A673 (cell line): Measurements from ENCODE around the gene EZR. TPM values are rescaled to one million over a fixed set of nuclear protein-coding genes. Genes with fewer than 3 reads are reported as not detected.

Source experiments
- BruUV-seq: library from RNA; stranded (reverse); fragments of 400-500 nt; replicated peaks from 2 replicates; lab custom pipeline; 2021; lab: Mats Ljungman, UMichigan
- CTCF ChIA-PET: fragments of 300-600 bp; sonication (Branson Sonifier 250); formaldehyde crosslinking; loops from one replicate; lab custom pipeline; 2022; ENCODE audit warnings: antibody characterized with exemption; lab: Charles Lee
- POLR2A ChIA-PET: fragments of 300-600 bp; sonication (Branson Sonifier 250); formaldehyde crosslinking; loops from one replicate; lab custom pipeline; 2022; ENCODE audit warnings: antibody characterized with exemption; ENCODE audit not compliant: low non-redundant PET; lab: Charles Lee
- DNase-seq: peaks from one replicate; pipeline ENCODE4 v3.0.0-alpha.2; 2015; ENCODE audit warnings: low spot score
- H3K27ac ChIP-seq: fragments of 200-600 bp; sonication (generic); 2 replicates; pipeline ENCODE4 v1.5.1; 2016; ENCODE audit warnings: mixed run types, low read depth, mild to moderate bottlenecking, mixed read lengths, antibody characterized with exemption, low read length; ENCODE audit not compliant: poor library complexity, severe bottlenecking
- H3K27me3 ChIP-seq: fragments of 200-600 bp; sonication (generic); replicated peaks from 2 replicates; pipeline ENCODE4 v1.6.1; 2017; ENCODE audit warnings: mixed run types, low read depth, mild to moderate bottlenecking, mixed read lengths, antibody characterized with exemption, low read length; ENCODE audit not compliant: insufficient read depth, poor library complexity
- H3K36me3 ChIP-seq: fragments of 200-600 bp; sonication (generic); 2 replicates; pipeline ENCODE4 v1.6.1; 2016; ENCODE audit warnings: mixed run types, mild to moderate bottlenecking, mixed read lengths, antibody characterized with exemption, low read length; ENCODE audit not compliant: insufficient read depth, poor library complexity, severe bottlenecking
- H3K4me1 ChIP-seq: fragments of 200-600 bp; sonication (generic); 2 replicates; pipeline ENCODE4 v1.6.1; 2017; ENCODE audit warnings: mixed run types, mild to moderate bottlenecking, mixed read lengths, antibody characterized with exemption, low read length; ENCODE audit not compliant: insufficient read depth, poor library complexity, severe bottlenecking
- H3K4me3 ChIP-seq: fragments of 200-600 bp; sonication (generic); 2 replicates; pipeline ENCODE4 v1.5.1; 2016; ENCODE audit warnings: low read depth, mixed run types, mild to moderate bottlenecking, mixed read lengths, low read length; ENCODE audit not compliant: poor library complexity, severe bottlenecking
- H3K9me3 ChIP-seq: fragments of 200-600 bp; sonication (generic); 2 replicates; pipeline ENCODE4 v1.6.1; 2016; ENCODE audit warnings: mixed run types, low read depth, mild to moderate bottlenecking, mixed read lengths, antibody characterized with exemption, low read length; ENCODE audit not compliant: poor library complexity, severe bottlenecking
- CTCF ChIP-seq: fragments of 300-800, 200-600 bp; sonication (generic); conservative IDR thresholded peaks from 2 replicates; pipeline ENCODE4 v1.5.1; 2017; ENCODE audit warnings: low read depth, mild to moderate bottlenecking, antibody characterized with exemption, low read length, moderate library complexity, mixed read lengths
- EZH2 ChIP-seq: fragments of 200-600 bp; sonication (generic); IDR thresholded peaks from 2 replicates; pipeline ENCODE4 v1.6.1; 2017; ENCODE audit warnings: borderline replicate concordance, low read depth, mild to moderate bottlenecking, mixed read lengths, antibody characterized with exemption, low read length; ENCODE audit not compliant: poor library complexity, severe bottlenecking
- intact Hi-C: fragments of 100-400 bp; cut with micrococcal nuclease; formaldehyde crosslinking; loops from one replicate; pipeline ENCODE4 v1.10.0; 2022; ENCODE audit not compliant: unreplicated experiment
- total RNA-seq: library from RNA; stranded (reverse); gene quantifications from 2 replicates; pipeline ENCODE4 v1.2.3, GENCODE V29; 2021

EZR gene
- total RNA-seq, 1 experiment from 2014 or later = 144 TPM

DNA sequence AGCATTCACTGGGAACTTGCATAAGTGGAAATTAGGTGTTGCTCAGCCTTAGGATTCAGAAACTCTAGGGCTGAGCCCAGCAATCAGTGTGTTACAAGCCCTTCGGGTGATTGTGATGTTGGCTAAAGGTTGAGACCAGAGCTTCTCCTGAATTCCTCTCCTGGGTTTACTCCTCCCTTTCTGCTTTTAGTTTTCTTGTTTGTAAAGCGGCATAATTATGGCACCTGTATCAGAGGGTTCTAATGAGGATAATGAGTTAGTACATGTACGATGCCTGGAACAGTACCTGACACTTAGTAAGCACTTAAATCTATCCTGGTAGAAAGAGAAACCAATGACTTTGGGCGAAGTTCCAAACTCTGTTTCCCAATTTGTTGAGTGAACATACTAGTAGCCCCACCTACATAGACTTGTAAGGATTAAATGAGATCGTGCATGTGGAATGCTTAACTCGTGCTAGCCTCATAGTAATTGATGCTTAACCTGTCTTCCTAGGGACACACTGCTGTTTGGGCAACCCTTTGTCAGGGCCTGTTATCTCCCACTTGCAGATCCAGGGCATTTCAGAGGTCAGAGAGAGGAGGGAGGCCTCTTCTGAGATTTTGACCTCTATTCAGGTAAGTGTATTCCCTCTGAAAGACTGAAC is 932 bp upstream of the EZR start:
- TF ChIP-seq CTCF = no peak
- TF ChIP-seq EZH2 = no peak
- ChIA-PET POLR2A (no interaction called here), CTCF (no interaction called here)
- Histone ChIP-seq H3K4me1 (peaks cover 20% of the 10 kb centered on the region), H3K36me3 (peaks cover 12% of the 10 kb centered on the region), H3K4me3 (no peak overlapping the region), H3K27ac (peak overlapping the region; percentile 84), H3K9me3 (no peaks in the 10 kb centered on the region), H3K27me3 (no peaks in the 10 kb centered on the region)
- DNase-seq = no peak
- intact Hi-C loops = loop anchor here (2.0 kb wide), 1 partner anchor 49 kb away; no protein-coding TSS in a partner anchor
- BruUV-seq = no TSS peak

- TF ChIP-seq CTCF = no peak
- TF ChIP-seq EZH2 = no peak
- intact Hi-C loops = loop anchor here (2.0 kb wide), 1 partner anchor 50 kb away; no protein-coding TSS in a partner anchor
- Histone ChIP-seq H3K9me3 (no peaks in the 10 kb centered on the region), H3K4me1 (peaks cover 34% of the 10 kb centered on the region), H3K27ac (peak overlapping the region; percentile 86), H3K27me3 (no peaks in the 10 kb centered on the region), H3K4me3 (peak overlapping the region; percentile 89), H3K36me3 (peaks cover 12% of the 10 kb centered on the region)
- ChIA-PET POLR2A (interaction anchor here (0.6 kb wide), 1 partner anchor 99 kb away, joined by 4 read pairs; no protein-coding TSS in a partner anchor), CTCF (no interaction called here)
- DNase-seq = peak; percentile 84
- no TSS peak for BruUV-seq
These were observed 471 bp downstream of the EZR start for GRCh38 chr6:158818581-158819212.

DNA sequence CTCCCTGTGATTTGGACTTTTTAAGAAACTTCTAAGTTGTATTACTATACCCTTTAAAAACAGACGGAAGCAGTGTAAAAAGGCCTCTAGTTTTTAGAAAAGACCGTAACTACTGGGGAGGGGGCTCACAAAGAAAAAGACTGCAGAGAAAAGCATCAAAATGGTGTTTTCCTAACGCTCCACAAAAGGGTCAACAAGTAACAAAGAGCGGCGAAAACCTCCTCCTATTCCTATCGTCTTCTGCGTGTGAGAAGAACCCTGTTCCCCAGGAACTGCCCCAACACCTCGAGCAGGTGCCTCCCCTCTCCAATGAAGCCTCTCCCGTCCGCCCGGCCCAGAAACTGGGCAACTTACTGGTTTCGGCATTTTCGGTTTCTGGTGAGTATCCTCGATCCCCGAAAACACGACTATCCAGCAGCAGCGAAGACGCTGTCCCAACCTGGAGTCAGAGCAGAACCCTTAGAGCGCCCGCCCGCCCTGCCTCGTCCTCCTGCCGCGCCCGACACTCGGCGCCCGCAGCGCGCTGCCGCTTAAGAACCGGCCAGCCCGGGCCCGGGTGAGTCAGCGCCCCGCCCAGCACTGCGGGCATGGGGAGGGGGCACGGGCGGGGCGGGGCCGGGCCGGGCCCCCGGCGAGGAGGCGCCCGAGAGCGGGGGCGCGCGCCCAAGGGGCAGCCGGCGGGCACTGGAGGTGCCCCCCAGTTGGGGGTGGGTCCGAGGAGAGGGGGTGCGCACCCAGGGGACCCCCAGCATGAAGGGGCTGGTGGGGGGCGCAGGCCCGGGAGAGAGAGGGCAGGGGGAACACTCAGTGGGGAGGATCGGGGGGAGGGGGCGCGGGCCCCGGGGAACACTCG is 1.2 kb downstream of the EZR start:
- Histone ChIP-seq H3K4me3 (peak overlapping the region; percentile 89), H3K36me3 (peaks cover 19% of the 10 kb centered on the region), H3K9me3 (no peaks in the 10 kb centered on the region), H3K4me1 (peaks cover 35% of the 10 kb centered on the region), H3K27me3 (no peaks in the 10 kb centered on the region), H3K27ac (peak overlapping the region; percentile 86)
- ChIA-PET POLR2A (no interaction called here), CTCF (no interaction called here)
- intact Hi-C loops = loop anchor here (2.0 kb wide), 1 partner anchor 51 kb away; no protein-coding TSS in a partner anchor
- peak; percentile 88 for DNase-seq
- BruUV-seq = TSS peak; percentile 40
- no peak for TF ChIP-seq CTCF
